Measurements from ENCODE around the gene FBXO42. TPM values are rescaled to one million over a fixed set of nuclear protein-coding genes. Genes with fewer than 3 reads are reported as not detected.
"Not testable (repeated sequence)": the region's sequence is repeated elsewhere in the genome, so short reads cannot be mapped to it uniquely, and the experiment has no call there.

The FBXO42 gene
- total RNA-seq, 6 experiments from 2014 or later: 7.9 to 14.1 (median 10.2) TPM

GRCh38 chr1:16260814-16261213 is 91.5 kb downstream of the FBXO42 start:
- TF ChIP-seq CTCF (IDR thresholded peaks at IDR 0.05) (no peak), POLR2A (IDR thresholded peaks at IDR 0.05) (no peak)
- intact Hi-C loops (cut with DNase I): no loop called here
- DNase-seq (no peak), ATAC-seq (no peak)
- H3K9me3 ChIP-seq: no peaks in the 10 kb centered on the region
- H3K27me3 ChIP-seq: no peaks in the 10 kb centered on the region
- no peaks in the 10 kb centered on the region for H3K4me1 ChIP-seq
- WGBS (ENCODE audit: insufficient coverage, low coverage, low lambda C conversion rate, missing lambda C conversion rate): 92% methylated on average over 1 of the region's 1 CpG
- H3K36me3 ChIP-seq: peaks cover 0 to 5% (median 0%) of the 10 kb centered on the region in 4 donors
- no peak overlapping the region for H3K27ac ChIP-seq
- H3K4me3 ChIP-seq: no peak overlapping the region

DNA sequence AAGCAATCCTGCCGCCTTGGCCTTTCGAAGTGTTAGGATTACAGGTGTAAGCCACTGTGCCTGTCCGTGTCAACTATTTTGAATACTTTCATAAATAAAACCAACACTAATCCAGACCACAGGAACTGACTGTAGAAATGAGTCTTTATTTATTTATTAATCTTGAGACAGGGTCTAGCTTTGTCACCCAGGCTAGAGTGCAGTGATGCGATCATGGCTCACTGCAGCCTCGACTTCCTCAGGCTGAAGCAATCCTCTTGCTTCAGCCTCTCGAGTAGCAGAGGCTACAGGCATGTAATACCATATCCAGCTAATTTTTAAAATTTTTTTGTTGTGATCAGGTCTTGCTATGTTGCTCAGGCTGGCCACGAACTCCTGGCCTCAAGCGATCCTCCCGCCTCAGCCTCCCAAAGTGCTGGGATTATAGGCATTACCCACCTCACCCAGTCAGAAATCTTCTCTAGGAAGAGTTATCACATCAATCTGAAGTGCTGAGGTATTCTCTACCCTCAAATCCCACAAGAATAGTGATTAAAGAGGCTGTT is 93.6 kb downstream of the FBXO42 start:
- Histone ChIP-seq H3K9me3 (no peaks in the 10 kb centered on the region), H3K36me3 (peaks cover 0 to 17% (median 0%) of the 10 kb centered on the region in 4 donors), H3K27me3 (no peaks in the 10 kb centered on the region), H3K4me3 (no peak overlapping the region), H3K4me1 (peaks cover 0 to 12% (median 8%) of the 10 kb centered on the region in 4 donors), H3K27ac (no peak overlapping the region)
- ATAC-seq (no peak), DNase-seq (no peak)
- intact Hi-C loops (cut with DNase I): loop anchor here in 1 of 2 donors (10.0 kb wide), 1 partner anchor 96 kb away; the partner anchor contains the start of gene FBXO42
- WGBS (ENCODE audit: insufficient coverage, low coverage, low lambda C conversion rate, missing lambda C conversion rate): 100% methylated on average over 9 of the region's 9 CpGs
- TF ChIP-seq CTCF (IDR thresholded peaks at IDR 0.05) (no peak), POLR2A (IDR thresholded peaks at IDR 0.05) (no peak)

DNA sequence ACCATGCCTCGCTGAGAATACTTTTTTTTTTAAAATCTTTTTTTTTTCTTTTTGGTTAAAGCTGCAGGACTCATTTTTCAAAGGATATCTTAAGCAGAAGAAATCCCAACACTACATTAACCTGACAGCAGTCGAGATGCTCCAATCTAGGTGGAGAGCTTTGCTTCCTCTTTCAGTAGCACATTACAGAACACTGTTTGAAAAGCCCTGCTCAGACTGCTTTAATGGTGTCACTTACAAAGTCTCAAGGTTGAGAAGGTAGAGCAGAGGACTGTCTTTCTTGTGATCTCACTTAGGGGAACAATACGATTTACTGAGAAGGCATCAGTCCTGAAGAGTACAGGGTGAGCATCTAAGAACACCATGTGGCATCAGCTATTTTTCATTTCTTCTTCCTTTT is 94.3 kb downstream of the FBXO42 start:
- no peaks in the 10 kb centered on the region for H3K27me3 ChIP-seq
- peaks cover 0 to 17% (median 1%) of the 10 kb centered on the region in 4 donors for H3K36me3 ChIP-seq
- peaks cover 0 to 14% (median 8%) of the 10 kb centered on the region in 4 donors for H3K4me1 ChIP-seq
- ATAC-seq (no peak), DNase-seq (no peak)
- 98% methylated on average over 3 of the region's 3 CpGs for WGBS (ENCODE audit: insufficient coverage, low coverage, low lambda C conversion rate, missing lambda C conversion rate)
- H3K9me3 ChIP-seq: no peaks in the 10 kb centered on the region
- H3K4me3 ChIP-seq: no peak overlapping the region
- no peak overlapping the region for H3K27ac ChIP-seq
- TF ChIP-seq CTCF (IDR thresholded peaks at IDR 0.05): no peak
- no peak for TF ChIP-seq POLR2A (IDR thresholded peaks at IDR 0.05)
- intact Hi-C loops (cut with DNase I): loop anchor here in 1 of 2 donors (10.0 kb wide), 1 partner anchor 97 kb away; the partner anchor contains the start of gene FBXO42

GRCh38 chr1:16257556-16257955 is 94.7 kb downstream of the FBXO42 start:
- WGBS (ENCODE audit: insufficient coverage, low coverage, low lambda C conversion rate, missing lambda C conversion rate): 93% methylated on average over 1 of the region's 3 CpGs
- not testable (repeated sequence) for H3K4me3 ChIP-seq, H3K9me3 ChIP-seq, H3K27ac ChIP-seq, ATAC-seq, H3K27me3 ChIP-seq, DNase-seq
- intact Hi-C loops (cut with DNase I): loop anchor here in 1 of 2 donors (10.0 kb wide), 1 partner anchor 97 kb away; the partner anchor contains the start of gene FBXO42
- Histone ChIP-seq H3K4me1 (peaks cover 0 to 14% (median 8%) of the 10 kb centered on the region in 4 donors), H3K36me3 (peaks cover 0 to 17% (median 2%) of the 10 kb centered on the region in 4 donors)

DNA sequence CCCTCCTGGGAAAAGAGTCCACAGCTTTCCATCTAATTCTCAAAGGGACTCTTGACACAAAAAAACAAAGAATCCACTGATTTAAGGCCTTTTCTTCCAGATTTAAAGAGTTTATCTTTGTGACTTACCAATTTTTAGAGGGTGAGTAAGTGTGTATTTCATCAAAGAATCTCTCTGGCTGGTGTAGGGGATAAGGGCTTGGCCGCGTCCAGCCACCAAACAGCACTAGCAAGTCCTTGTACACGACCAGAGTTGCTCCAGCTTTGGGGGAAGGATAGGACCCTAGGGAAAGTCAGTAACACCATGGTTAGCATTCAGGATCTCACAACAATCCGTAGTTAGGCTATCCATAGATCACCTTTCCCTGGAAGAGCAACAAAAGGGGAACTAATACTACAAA is 95.8 kb downstream of the FBXO42 start:
- no peak for ATAC-seq
- intact Hi-C loops (cut with DNase I): loop anchor here in 1 of 2 donors (10.0 kb wide), 1 partner anchor 98 kb away; the partner anchor contains the start of gene FBXO42
- WGBS (ENCODE audit: insufficient coverage, low coverage, low lambda C conversion rate, missing lambda C conversion rate): 88% methylated on average over 3 of the region's 4 CpGs
- TF ChIP-seq CTCF (IDR thresholded peaks at IDR 0.05): no peak
- no peak for TF ChIP-seq POLR2A (IDR thresholded peaks at IDR 0.05)
- no peak for DNase-seq
- Histone ChIP-seq H3K4me3 (no peak overlapping the region), H3K9me3 (no peaks in the 10 kb centered on the region), H3K27me3 (no peaks in the 10 kb centered on the region), H3K27ac (no peak overlapping the region), H3K4me1 (peaks cover 0 to 14% (median 8%) of the 10 kb centered on the region in 4 donors), H3K36me3 (peaks cover 0 to 24% (median 2%) of the 10 kb centered on the region in 4 donors)

Data from right lobe of liver (tissue), 6 donors.